Measurements from ENCODE around the gene PTGES. TPM values are rescaled to one million over a fixed set of nuclear protein-coding genes. Genes with fewer than 3 reads are reported as not detected.

The PTGES gene
- total RNA-seq, 1 experiment from 2014 or later, result 17.2 TPM

GRCh38 chr9:129718647-129719046, 34.2 kb downstream of the PTGES start:
- ChIA-PET POLR2A (no interaction called here), CTCF (interaction anchor here (1.2 kb wide), 1 partner anchor 8 kb away, joined by 3 read pairs; no protein-coding TSS in a partner anchor), RAD21 (ENCODE audit: low non-redundant PET in 1 of 2, low total read pairs in 2 of 2, uncharacterized antibody in 2 of 2, unreplicated experiment in 2 of 2) (no interaction called here)
- H3K9me2 ChIP-seq (ENCODE audit: insufficient read depth), result no peaks in the 10 kb centered on the region
- H3K79me2 ChIP-seq (ENCODE audit: insufficient read depth, low read length), result no peaks in the 10 kb centered on the region
- ATAC-seq, result no peak
- no peaks in the 10 kb centered on the region for H3K4me1 ChIP-seq (ENCODE audit: control insufficient read depth in 1 of 2, insufficient read depth in 2 of 2, low read length in 2 of 2)
- DNase-seq (ENCODE audit: low read depth, low spot score), result no peak
- H2AFZ ChIP-seq (ENCODE audit: low read depth, low read length, poor library complexity, severe bottlenecking), result no peak overlapping the region
- no peaks in the 10 kb centered on the region for H3K27me3 ChIP-seq (ENCODE audit: insufficient read depth, low read length)
- H4K20me1 ChIP-seq (ENCODE audit: insufficient read depth), result no peaks in the 10 kb centered on the region
- no peak overlapping the region for H3K4me3 ChIP-seq (replicated peaks in 1 of 2; ENCODE audit: low read depth in 1 of 2, low read length in 2 of 2)
- no peak overlapping the region for H3K27ac ChIP-seq (ENCODE audit: low read depth, low read length)
- no peak overlapping the region for H3K9ac ChIP-seq (ENCODE audit: low read length)
- no peak overlapping the region for H3K4me2 ChIP-seq (ENCODE audit: low read length)
- H3K36me3 ChIP-seq (ENCODE audit: control insufficient read depth in 1 of 2, insufficient read depth in 2 of 2, low read length in 2 of 2), result no peaks in the 10 kb centered on the region
- H3K9me3 ChIP-seq (ENCODE audit: control insufficient read depth in 1 of 2, insufficient read depth in 1 of 2, low read depth in 1 of 2, low read length in 2 of 2), result no peaks in the 10 kb centered on the region
- no peak for TF ChIP-seq CEBPB (IDR thresholded peaks at IDR 0.05; ENCODE audit: low read depth)
- TF ChIP-seq SP1 (IDR thresholded peaks at IDR 0.05; ENCODE audit: low read depth), result no peak
- TF ChIP-seq TCF7L2 (IDR thresholded peaks at IDR 0.05; ENCODE audit: borderline replicate concordance, extremely low read depth, insufficient read depth, insufficient read length), result no peak
- no peak for TF ChIP-seq ZNF274 (IDR thresholded peaks at IDR 0.05; ENCODE audit: low read depth, low read length)
- TF ChIP-seq SRF (IDR thresholded peaks at IDR 0.05; ENCODE audit: low read depth), result no peak
- TF ChIP-seq CBX3 (IDR thresholded peaks at IDR 0.05; ENCODE audit: low read depth), result no peak
- TF ChIP-seq EZH2phosphoT487 (IDR thresholded peaks at IDR 0.05; ENCODE audit: borderline replicate concordance), result no peak
- no peak for TF ChIP-seq YY1 (IDR thresholded peaks at IDR 0.05; ENCODE audit: extremely low read depth, insufficient replicate concordance, low read depth, low read length)
- no peak for TF ChIP-seq ATF3 (IDR thresholded peaks at IDR 0.05)
- TF ChIP-seq POLR2A (IDR thresholded peaks at IDR 0.05; ENCODE audit: borderline replicate concordance, extremely low read depth, insufficient read depth, insufficient read length), result no peak
- TF ChIP-seq RAD21 (IDR thresholded peaks at IDR 0.05; ENCODE audit: low read depth), result no peak
- TF ChIP-seq ZBTB33 (IDR thresholded peaks at IDR 0.05; ENCODE audit: extremely low read depth, insufficient replicate concordance, low read length), result no peak
- no peak for TF ChIP-seq CTCF (IDR thresholded peaks at IDR 0.05 in 2 of 3, conservative IDR thresholded peaks at IDR 0.05 in 1 of 3; ENCODE audit: borderline replicate concordance in 1 of 3, insufficient read depth in 1 of 3, low read depth in 2 of 3, low read length in 2 of 3)
- no peak for TF ChIP-seq FOSL1 (IDR thresholded peaks at IDR 0.05; ENCODE audit: low read depth)
- TF ChIP-seq POLR2AphosphoS5 (IDR thresholded peaks at IDR 0.05; ENCODE audit: low read depth, low read length), result no peak
- TF ChIP-seq MAX (IDR thresholded peaks at IDR 0.05), result no peak
- intact Hi-C loops (cut with micrococcal nuclease), result no loop called here
- BruUV-seq (replicated peaks), result no TSS peak

Data from HCT116 (cell line).